Skeletal muscle cell (primary cell): ENCODE results near the gene PARD3B.

Source experiments
- DNase-seq: peaks from one replicate; pipeline ENCODE4 v3.0.0-alpha.2; 2010; ENCODE audit warnings: low read depth
- H3K4me3 ChIP-seq: 2 replicates; pipeline ENCODE4 v1.5.1; 2011; ENCODE audit warnings: low read depth, mild to moderate bottlenecking, control low read depth, low read length, moderate library complexity

PARD3B gene

GRCh38 chr2:205055251-205055650 lies 510.0 kb downstream of the PARD3B start:
- no peak overlapping the region for H3K4me3 ChIP-seq
- DNase-seq = no peak

DNA sequence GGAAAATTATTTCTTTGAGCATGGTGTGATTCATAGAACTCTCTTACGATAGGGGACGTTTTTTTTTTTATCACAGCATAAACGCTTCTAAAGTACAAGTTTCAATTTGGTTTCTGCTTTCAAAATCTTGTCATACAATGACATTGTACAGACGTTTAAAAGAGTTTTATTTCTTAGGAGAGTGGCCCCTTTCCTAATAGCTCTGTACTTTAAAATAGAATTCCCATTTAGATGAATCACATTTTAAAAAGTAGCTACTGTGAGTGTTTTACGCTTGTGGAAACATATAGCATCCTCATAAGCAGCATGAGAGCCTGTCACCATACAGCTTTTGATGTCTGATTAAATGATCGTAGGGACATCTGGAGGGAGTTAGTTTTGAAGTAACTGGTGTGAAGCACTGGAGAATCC lies 510.9 kb downstream of the PARD3B start:
- H3K4me3 ChIP-seq = no peak overlapping the region
- no peak for DNase-seq

DNA sequence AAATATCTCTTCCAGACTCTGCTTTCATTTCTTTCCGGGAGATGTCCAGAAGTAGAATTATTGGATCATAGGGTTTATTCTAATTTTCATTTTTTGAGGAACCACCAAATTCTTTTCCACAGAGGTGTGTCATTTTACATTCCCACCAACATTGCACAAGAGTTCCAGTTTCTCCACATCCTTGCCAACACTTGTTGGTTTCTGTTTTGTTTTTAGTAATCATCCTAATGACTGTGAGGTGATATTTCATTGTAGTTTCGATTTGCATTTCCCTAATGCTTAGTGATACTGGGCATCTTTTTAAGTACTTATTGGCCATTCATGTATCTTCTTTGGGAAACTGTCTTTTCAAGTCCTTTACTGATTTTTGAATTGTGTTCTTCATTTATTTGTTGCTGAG lies 513.1 kb downstream of the PARD3B start:
- no peak for DNase-seq
- no peak overlapping the region for H3K4me3 ChIP-seq

- peak; percentile 48 for DNase-seq
- no peak overlapping the region for H3K4me3 ChIP-seq
Observed at GRCh38 chr2:205060269-205060668, 515.0 kb downstream of the PARD3B start.

DNA sequence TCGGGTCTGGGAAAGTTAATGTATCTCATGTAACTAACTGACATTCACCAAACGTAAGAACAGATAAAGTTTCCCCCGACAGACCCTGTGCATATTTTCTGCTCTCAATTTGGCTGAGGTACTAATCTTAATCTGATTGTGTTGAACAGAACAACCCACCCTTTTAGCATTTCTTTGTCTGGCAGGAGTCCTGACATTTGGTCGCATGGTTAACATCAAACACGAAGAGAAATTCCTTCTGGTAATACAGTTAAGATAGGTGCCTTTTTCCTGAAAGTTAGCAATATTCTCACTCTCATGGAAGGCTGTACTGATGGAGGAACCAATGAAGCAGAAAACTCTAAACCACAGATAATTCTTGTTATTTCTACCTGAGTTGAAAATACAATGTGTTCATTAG lies 520.8 kb downstream of the PARD3B start:
- no peak overlapping the region for H3K4me3 ChIP-seq
- DNase-seq = no peak

DNA sequence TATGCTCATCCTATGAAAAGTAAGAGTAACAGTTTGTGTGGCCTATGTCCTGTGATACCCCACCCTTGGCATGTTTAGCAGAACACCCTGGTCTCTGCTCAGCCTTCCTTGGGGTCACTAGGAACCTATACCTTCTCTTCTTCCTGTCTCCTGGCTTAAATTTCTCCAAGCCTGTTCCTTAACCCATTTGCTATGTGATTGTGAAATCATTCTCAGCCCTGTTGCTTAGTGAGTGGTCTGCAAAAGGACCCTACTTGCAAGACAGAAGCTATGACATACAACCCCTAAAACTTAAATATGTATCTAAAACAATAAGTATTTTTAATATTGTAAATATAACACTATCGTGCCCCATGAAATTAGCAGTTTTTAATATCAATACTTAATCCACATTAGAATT lies 524.7 kb downstream of the PARD3B start:
- no peak overlapping the region for H3K4me3 ChIP-seq
- DNase-seq = no peak

- no peak for DNase-seq
- H3K4me3 ChIP-seq = no peak overlapping the region
Observed at GRCh38 chr2:205070889-205071288, 525.6 kb downstream of the PARD3B start.

DNA sequence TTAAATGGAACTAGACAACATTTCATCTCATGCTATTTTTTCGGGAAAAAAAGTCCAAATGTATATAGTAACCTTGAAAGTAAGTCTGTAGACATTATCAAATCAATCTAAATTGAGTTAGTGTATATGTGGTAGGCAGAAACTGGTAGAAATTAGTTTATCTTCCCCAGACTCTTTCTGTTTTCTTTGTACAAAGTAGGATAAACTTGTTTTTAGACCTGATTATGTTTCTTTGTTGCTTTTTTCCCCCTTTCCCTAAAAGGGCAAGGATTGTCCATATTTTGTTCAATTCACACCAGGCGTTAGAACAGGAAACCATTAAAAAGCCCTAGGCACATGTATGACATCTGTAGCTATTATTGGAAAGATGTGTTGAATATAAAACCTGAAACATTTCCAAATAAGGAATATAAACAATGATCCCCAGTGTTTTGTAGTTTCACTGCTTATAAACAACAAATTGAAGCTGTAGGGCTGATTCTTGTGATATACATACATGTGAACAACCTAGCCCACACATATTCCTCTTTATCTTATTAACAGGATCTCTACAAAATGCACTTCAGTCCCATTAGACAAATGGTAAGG lies 528.3 kb downstream of the PARD3B start:
- H3K4me3 ChIP-seq = no peak overlapping the region
- no peak for DNase-seq

GRCh38 chr2:205076405-205076804 lies 531.1 kb downstream of the PARD3B start:
- no peak for DNase-seq
- no peak overlapping the region for H3K4me3 ChIP-seq

GRCh38 chr2:205077159-205077558 lies 531.9 kb downstream of the PARD3B start:
- H3K4me3 ChIP-seq = no peak overlapping the region
- DNase-seq = no peak

GRCh38 chr2:205078762-205079161 lies 533.5 kb downstream of the PARD3B start:
- no peak overlapping the region for H3K4me3 ChIP-seq
- no peak for DNase-seq

DNA sequence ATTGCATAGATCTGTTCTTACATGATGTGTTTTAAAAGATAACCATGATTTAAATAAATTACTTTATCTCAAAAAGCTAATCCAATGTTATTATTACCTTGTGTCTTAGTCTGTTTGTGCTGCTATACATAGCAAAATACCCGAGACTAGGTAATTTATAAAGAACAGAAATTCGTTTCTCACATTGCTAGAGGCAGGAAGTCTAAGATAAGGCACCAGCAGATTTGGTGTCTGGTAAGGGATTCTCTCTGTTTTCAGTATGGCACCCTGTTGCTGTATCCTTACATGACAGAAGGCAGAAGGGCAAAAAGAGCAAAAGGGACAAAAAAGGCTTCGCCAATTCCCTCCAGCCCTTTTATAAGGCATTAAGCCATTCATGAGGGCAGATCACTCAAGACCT lies 533.9 kb downstream of the PARD3B start:
- DNase-seq = no peak
- H3K4me3 ChIP-seq = no peak overlapping the region

GRCh38 chr2:205086662-205087061 lies 541.4 kb downstream of the PARD3B start:
- DNase-seq = peak; percentile 11
- no peak overlapping the region for H3K4me3 ChIP-seq

GRCh38 chr2:205087862-205088261 lies 542.6 kb downstream of the PARD3B start:
- H3K4me3 ChIP-seq = no peak overlapping the region
- DNase-seq = no peak

GRCh38 chr2:205089958-205090357 lies 544.7 kb downstream of the PARD3B start:
- DNase-seq = no peak
- no peak overlapping the region for H3K4me3 ChIP-seq

GRCh38 chr2:205091411-205091810 lies 546.1 kb downstream of the PARD3B start:
- no peak for DNase-seq
- H3K4me3 ChIP-seq = no peak overlapping the region

DNA sequence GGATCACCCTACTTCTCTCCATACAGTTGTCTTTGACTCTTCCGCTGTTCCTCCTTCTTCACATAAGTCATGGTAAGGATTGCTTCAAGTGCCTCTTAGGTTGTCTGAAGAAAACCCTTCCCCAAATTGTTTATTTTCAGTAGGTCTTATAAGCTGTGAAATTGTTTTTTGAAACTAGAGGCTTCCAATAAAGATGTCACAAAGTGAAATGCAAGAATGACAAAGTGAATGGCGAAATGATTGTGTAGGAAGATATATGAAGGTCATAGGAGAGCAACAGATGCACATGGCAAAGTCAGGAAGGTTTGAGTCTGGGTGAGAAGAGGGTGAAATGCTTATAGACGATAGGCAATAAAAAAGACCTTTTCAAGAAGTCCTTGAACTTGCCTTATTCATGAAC lies 548.8 kb downstream of the PARD3B start:
- no peak overlapping the region for H3K4me3 ChIP-seq
- no peak for DNase-seq

DNA sequence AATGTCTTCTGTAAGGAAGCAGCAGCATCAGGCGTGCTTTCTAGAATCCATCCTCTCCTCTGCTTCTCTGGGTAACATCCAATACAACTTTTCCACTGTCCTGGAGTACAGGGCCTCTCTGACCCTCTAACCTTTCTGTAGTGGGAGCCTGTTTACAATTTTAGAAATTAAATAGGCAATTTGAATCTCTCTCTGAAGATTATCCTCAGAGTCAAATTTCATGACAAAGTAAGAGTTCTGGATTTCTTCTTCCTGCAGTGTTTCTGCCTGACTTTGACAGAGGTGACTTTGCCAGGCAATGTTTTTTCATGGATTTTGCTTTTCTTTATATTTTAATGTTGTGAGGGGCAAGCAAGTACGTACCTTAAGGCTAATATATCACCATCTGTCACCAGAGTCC lies 558.4 kb downstream of the PARD3B start:
- DNase-seq = no peak
- no peak overlapping the region for H3K4me3 ChIP-seq

GRCh38 chr2:205107810-205108209 lies 562.5 kb downstream of the PARD3B start:
- H3K4me3 ChIP-seq = no peak overlapping the region
- DNase-seq = no peak

GRCh38 chr2:205115511-205115910 lies 570.2 kb downstream of the PARD3B start:
- no peak overlapping the region for H3K4me3 ChIP-seq
- no peak for DNase-seq

DNA sequence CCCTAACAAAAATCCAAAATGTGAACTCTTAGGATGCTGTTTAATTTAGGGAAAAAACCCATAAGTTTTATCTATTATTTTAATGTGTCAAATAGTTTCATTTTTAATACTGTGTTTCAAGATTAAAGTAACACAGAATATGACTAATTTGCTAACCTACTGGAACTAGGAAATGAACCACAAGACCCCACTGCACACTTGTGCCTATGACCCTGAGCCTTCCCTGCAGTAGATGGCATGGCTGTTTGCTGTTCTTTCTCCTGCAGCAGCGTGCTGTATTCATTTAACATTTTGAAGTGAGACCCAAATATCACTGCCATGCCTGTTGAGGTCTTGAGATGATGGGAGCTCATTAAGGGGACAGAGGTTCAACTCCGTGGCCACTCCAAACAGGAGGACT lies 571.9 kb downstream of the PARD3B start:
- H3K4me3 ChIP-seq = no peak overlapping the region
- no peak for DNase-seq

DNA sequence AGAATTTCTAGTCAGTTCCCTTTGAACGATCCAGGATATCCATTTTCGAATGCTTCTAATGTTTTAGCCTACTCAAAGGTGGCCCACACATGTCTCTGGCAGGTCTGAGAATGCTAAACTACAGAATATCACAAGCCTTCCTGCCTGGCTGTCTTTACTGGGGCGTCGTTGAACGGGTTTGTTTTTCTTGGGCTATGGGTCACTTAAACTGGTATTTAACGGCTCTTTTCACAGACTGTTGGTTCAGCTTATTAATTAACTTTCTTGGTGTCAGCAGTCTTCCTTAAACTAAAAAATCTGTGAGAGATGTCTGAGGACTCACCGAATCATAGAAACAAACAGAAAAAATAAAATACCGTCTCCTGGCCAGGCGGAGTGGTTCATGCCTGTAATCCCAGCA lies 573.9 kb downstream of the PARD3B start:
- H3K4me3 ChIP-seq = no peak overlapping the region
- no peak for DNase-seq
